Type B pancreatic cell (in vitro differentiated cells): ENCODE results near the gene MAPK8. TPM values are rescaled to one million over a fixed set of nuclear protein-coding genes. Genes with fewer than 3 reads are reported as not detected.

Source experiments
- DNase-seq: peaks from one replicate; pipeline ENCODE4 v3.0.0; 2021; ENCODE audit warnings: mixed read lengths; ENCODE audit not compliant: unreplicated experiment; ENCODE audit errors: extremely low spot score
- H3K27ac Mint-ChIP-seq: 2 replicates; pipeline ENCODE4 v1.8.0; 2021; ENCODE audit warnings: mild to moderate bottlenecking, mixed read lengths
- H3K27me3 Mint-ChIP-seq: 2 replicates; pipeline ENCODE4 v1.8.0; 2021; ENCODE audit warnings: mixed read lengths
- H3K36me3 Mint-ChIP-seq: 2 replicates; pipeline ENCODE4 v1.8.0; 2021; ENCODE audit warnings: mixed read lengths
- H3K4me1 Mint-ChIP-seq: one replicate; pipeline ENCODE4 v1.8.0; 2021; ENCODE audit warnings: mixed read lengths; ENCODE audit not compliant: unreplicated experiment
- H3K4me3 Mint-ChIP-seq: 2 replicates; pipeline ENCODE4 v1.8.0; 2021; ENCODE audit warnings: mild to moderate bottlenecking, mixed read lengths
- H3K9me3 Mint-ChIP-seq: 2 replicates; pipeline ENCODE4 v1.8.0; 2021; ENCODE audit warnings: mixed read lengths
- CTCF ChIP-seq: fragments of 200-600 bp; sonication (generic); conservative IDR thresholded peaks from 2 replicates; pipeline ENCODE4 v1.5.0; 2021; ENCODE audit warnings: antibody characterized with exemption, mild to moderate bottlenecking
- total RNA-seq: library from RNA; stranded (reverse); gene quantifications from 2 replicates; pipeline ENCODE4 v1.2.1, GENCODE V29; 2021; ENCODE audit warnings: low replicate concordance

Gene MAPK8
- total RNA-seq, 1 donor from 2014 or later, result 48.4 TPM

GRCh38 chr10:48412081-48412480 lies 105.6 kb downstream of the MAPK8 start:
- no peak for DNase-seq
- Mint-ChIP-seq H3K9me3 (peaks cover 13% of the 10 kb centered on the region), H3K36me3 (peaks cover 47% of the 10 kb centered on the region), H3K27me3 (no peaks in the 10 kb centered on the region), H3K27ac (no peak overlapping the region), H3K4me3 (no peak overlapping the region), H3K4me1 (peaks cover 6% of the 10 kb centered on the region)
- TF ChIP-seq CTCF, result no peak

GRCh38 chr10:48412933-48413332 lies 106.5 kb downstream of the MAPK8 start:
- no peak for TF ChIP-seq CTCF
- Mint-ChIP-seq H3K4me3 (no peak overlapping the region), H3K27me3 (no peaks in the 10 kb centered on the region), H3K4me1 (peaks cover 12% of the 10 kb centered on the region), H3K9me3 (peaks cover 13% of the 10 kb centered on the region), H3K36me3 (peaks cover 47% of the 10 kb centered on the region), H3K27ac (no peak overlapping the region)
- no peak for DNase-seq

- Mint-ChIP-seq H3K4me1 (peaks cover 12% of the 10 kb centered on the region), H3K27me3 (no peaks in the 10 kb centered on the region), H3K27ac (no peak overlapping the region)
These were observed 107.7 kb downstream of the MAPK8 start for GRCh38 chr10:48414160-48414559.

GRCh38 chr10:48414778-48415177 lies 108.3 kb downstream of the MAPK8 start:
- H3K4me3 Mint-ChIP-seq, result no peak overlapping the region
- DNase-seq, result no peak
- no peaks in the 10 kb centered on the region for H3K27me3 Mint-ChIP-seq
- TF ChIP-seq CTCF, result no peak
- peaks cover 13% of the 10 kb centered on the region for H3K9me3 Mint-ChIP-seq
- H3K4me1 Mint-ChIP-seq, result peaks cover 12% of the 10 kb centered on the region
- no peak overlapping the region for H3K27ac Mint-ChIP-seq
- H3K36me3 Mint-ChIP-seq, result peaks cover 46% of the 10 kb centered on the region

More at GRCh38 chr10:48414160-48414559, 107.7 kb downstream of the MAPK8 start:
- DNase-seq, result no peak
- no peak overlapping the region for H3K4me3 Mint-ChIP-seq
- peaks cover 47% of the 10 kb centered on the region for H3K36me3 Mint-ChIP-seq
- no peak for TF ChIP-seq CTCF
- H3K9me3 Mint-ChIP-seq, result peaks cover 13% of the 10 kb centered on the region

GRCh38 chr10:48416584-48417232 lies 110.2 kb downstream of the MAPK8 start:
- TF ChIP-seq CTCF, result no peak
- Mint-ChIP-seq H3K27ac (peak overlapping the region; percentile 65), H3K4me3 (no peak overlapping the region), H3K4me1 (peaks cover 12% of the 10 kb centered on the region), H3K9me3 (peaks cover 13% of the 10 kb centered on the region), H3K27me3 (no peaks in the 10 kb centered on the region), H3K36me3 (peaks cover 35% of the 10 kb centered on the region)
- DNase-seq, result no peak
